Stimulated activated naive CD8-positive, alpha-beta T cell treated with anti-CD3 and anti-CD28 coated beads, Interleukin-15, Interleukin-2, amounts not matched to agents 100 U/mL and 50 U/mL, for 24 hours (primary cell): Measurements from ENCODE around the gene NR3C2.

Source experiments
- ATAC-seq: fragments of 150-1000 bp; cut with Tn5 transposase; one replicate; pipeline ENCODE4 v1.10.0; 2021
- DNase-seq: peaks from one replicate; pipeline ENCODE4 v3.0.0; 2021

Gene NR3C2

DNA sequence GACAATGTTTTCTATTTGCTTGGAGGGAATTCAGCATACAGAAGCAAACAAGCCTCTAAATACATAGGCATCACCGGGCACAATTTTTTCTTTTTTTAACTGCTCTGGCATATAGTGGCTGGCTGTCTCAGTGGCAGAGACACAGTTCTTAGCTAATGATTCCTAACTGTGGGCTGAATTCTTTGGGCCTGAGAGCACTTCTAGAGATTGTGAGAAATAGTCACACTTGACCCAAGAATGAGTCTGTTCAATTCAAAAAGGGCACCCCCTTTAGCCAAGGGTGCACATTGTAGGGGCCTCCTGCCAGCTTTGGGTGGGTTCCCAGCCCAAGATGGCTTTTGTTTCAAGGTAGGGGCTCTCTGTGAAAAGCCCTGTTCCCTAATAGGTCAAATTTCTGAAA is 364.6 kb downstream of the NR3C2 start:
- ATAC-seq (no peak), DNase-seq (no peak)

DNA sequence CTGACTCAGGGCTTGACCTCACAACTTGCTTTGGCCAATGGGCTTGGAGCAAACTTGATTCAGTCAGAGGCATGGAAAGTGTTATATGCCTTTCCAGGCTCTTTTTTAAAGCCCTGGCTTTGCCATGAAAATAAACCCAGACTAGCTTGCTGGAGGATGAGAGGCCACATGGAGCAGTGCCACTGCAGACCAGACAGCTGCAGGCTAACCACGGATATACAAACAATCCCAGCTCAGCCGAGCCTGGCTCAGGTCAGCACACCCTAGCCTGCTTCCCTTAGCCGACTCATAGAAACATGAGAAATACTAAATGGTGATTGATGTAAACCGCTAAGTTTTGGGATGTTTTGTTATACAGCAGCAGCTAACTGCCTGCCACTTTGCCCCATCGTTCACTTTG is 365.2 kb downstream of the NR3C2 start:
- ATAC-seq (no peak), DNase-seq (no peak)

DNA sequence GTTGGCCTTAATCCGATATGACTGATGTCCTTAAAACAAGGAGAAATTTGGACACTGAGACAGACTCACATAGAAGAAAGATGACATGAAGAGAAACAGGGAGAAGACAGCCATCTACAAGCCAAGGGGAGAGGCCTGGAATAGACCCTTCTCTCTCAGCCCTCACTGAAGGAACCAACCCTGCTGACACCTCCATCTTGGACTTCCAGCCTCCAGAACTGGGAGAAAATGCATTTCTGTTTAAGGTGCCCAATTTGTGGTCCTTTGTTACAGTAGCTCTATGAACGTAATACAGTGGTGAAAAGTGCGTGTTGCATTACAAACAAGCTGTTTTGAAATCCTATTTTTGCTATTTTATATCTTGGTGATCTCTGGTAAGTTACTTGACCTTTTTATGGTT is 366.8 kb downstream of the NR3C2 start:
- no peak for ATAC-seq
- no peak for DNase-seq

DNA sequence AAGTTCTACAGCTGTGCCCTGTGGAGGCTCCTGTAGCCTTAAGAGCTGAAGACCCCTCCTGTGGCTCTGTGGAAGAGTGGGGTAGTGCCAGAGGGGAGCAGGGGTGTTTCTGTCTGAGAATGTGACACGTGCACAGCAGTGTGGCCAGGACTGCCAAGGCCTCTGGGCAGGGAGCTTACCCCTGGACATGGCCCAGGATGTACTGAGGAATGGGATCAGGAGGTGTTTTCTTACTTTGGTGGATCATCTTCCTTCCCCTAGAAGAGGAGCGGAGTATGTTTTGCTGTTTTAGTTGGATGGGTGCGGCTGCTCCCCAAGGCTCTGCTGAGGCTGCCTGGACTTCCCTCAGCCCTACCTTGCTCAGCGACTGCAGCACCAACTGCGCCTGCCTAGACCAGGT is 367.8 kb downstream of the NR3C2 start:
- no peak for DNase-seq
- no peak for ATAC-seq

DNA sequence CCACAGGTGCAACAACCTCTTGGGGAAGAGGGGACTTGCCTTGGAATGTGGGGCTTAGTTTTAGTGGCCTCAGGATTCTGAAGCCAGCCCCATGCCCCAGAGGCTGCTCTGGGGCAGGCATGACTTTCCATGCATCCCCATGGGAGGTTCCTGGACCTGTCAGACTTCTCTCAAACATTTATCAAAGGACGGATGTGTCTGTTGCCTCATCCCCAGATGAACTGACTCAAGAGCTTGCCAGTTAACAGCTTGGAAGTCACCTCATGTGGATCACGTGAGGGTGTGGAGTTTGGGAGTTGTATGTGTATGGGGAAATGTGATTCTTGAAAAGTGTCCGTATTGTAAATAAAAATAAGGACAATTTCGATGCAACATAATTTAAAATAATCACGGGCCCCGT is 368.9 kb downstream of the NR3C2 start:
- ATAC-seq (no peak), DNase-seq (no peak)

DNA sequence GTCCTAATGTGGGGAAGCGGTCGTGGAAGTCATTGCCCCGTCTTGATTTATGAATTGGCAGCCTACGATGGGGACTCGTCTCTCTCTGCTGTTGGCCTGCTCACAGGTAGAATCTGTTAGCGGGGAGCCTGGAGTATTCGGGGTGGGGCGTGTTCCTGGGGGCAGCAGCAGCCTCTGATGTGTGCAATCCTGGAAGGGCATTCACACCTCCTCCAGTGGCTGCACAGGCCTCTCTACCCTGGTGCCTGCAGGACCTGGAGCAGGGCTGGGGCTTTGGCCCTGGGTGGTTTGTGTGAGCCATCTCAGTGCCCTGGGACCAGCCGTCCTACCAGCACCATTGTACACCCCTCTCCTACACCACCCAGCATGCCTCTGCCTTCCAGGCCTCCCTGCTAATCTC is 369.4 kb downstream of the NR3C2 start:
- DNase-seq = no peak
- ATAC-seq = no peak

DNA sequence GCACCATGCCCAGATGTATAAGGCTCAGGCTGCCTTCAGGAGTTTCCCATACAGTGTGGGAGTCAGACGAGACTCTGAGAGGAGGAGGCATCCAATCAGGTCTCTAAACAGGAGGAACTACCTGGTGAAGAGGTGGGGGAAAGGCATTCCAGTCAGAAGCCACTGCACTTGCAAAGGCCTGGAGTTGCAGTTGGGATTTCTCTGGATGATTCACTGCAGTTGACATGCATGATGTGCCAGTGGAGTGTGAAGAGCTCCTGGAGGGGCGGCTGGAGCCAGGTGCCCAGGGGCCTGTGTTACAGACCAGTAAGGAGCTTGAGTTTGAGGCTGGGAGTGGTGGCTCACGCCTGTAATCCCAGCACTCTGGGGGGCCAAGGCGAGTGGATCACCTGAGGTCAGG is 371.2 kb downstream of the NR3C2 start:
- no peak for ATAC-seq

DNA sequence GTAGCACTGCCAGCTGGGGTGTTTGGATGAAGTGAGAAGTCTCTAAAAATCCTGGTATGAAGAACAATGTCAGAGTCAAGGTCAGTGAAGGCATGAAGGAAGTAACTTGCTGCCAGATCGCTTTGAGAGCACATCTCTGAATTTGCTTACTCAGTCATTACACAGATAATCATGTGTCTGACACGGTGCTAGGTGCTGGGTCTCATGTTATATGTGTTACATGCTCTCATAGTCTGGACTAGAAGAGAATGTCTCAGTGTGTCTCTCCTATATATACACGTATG is 372.4 kb downstream of the NR3C2 start:
- ATAC-seq (no peak), DNase-seq (no peak)

More for the DNA sequence above, 371.2 kb downstream of the NR3C2 start:
- no peak for DNase-seq

DNA sequence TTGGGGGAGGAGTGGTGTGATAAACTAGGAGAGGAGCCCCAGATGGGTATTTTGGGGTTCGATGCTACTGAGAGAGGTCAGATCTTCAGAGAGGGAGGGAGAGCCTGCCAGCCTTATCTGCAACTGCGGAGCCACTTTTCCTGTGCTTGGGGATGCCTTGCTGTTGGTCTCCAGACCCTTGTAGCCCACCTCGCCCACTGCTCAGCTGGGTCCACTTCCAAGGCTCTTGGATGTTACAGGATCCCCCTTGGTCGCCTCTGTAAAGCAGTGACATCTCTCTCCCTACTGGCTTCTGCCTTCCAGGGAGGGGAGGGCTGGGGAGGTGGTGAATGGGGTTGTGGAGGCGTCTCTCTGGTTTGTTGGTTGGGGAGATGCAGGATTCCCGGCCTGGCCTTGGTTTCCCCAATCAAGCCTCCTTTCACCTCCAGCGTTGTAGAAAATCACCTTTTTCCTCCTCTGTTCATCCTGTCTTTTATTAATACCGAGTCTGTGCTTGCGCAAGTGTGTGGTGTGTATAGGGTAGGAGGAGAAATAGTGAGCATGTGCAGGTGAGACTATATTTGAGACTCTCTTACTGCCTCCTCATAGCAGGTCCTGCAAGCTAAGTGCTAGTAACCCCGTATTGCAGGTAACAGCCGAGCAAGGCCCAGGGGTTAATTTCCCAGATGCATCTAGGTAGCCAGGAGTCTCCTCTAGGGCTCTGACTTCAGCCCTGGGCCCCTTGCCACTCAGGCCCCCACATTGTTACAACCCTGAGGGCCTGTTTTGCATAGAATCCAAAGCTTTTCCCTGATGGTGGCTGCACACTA is 372.9 kb downstream of the NR3C2 start:
- ATAC-seq (no peak), DNase-seq (no peak)

DNA sequence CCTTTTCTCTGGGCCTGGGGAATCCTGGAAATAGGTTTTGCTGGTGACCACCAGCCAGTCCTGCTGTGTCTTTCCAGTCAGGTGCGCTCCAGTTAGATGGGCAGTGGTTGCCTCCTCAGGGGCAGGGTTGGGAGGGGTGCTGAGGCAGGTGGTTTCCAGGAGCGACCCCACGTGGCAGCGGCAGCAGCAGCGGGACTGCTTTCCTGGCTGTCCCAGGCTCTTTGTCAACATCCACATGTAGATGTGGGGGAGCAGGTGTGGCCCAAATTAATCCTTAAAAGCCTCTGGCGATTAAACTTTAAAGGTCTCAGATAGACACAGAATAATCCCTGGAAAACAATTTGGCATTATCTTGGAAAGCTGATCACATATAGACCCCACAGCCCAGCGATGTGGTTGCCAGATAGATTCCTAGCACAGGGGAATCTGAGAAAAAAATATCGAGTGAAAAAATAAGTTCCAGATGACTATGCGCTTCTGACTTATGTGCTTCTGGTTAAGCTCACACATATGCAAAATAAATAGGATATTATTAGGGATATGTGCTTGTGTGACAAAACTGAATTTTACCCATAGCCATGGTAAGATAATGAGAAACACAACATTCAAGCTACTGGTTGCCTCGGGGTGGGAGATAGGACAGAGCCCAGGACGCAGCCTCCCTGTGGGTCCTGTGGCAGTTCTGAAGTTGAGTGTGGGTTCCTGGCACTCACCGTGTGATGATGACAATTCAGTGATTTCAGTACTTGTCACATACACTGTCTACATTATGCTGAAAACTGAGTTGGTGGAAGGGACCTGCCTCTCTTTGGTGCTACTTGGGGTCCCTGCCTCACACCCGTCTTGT is 373.9 kb downstream of the NR3C2 start:
- no peak for ATAC-seq
- no peak for DNase-seq

DNA sequence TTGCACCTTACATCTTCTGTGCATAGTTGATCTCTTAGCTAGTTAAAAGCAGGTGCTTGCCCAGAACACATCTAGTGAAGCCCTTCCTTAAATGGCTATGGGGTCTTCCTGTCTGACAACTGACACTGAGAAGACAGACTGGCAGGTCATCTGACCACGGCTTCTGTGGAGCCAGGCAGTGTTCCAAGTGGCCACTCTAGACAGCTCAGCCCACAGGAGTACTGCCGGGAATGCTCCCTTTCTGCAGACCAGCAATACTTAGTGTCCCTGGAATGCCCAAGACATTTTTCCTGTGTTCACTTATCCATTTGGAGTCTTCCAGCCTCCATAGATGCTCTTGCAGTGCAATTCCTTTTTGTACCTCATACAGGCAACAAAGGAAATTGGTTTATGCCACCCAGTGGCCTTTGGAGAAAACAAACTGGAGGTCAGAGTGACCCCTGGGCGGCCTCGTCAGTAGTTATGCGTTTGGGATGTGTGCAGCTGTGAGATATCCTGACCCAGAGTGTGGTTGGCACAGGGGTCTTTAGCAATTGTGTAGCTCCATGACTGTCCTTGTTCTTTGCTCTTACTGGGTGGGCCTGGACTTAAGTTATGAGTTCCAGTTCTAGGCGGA is 374.8 kb downstream of the NR3C2 start:
- DNase-seq (no peak), ATAC-seq (no peak)

DNA sequence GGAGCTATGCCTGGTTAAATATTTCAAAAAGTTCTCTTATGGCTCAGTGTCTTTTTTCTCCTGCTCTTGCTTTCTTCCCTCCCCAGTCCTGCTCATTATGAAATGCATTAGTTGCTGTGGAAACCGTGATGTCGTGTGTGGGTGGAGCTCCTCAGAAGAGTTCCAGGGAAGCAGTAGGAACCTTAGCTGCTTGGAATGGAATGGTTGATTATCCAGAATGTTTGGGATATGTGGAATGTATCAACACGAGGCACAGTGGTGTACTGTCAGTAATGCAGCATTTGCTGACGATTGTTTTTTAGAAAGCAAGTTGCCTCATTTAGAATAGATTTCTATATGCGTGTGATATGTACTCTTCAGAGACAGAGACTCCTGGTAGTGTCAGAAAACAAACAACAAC is 377.1 kb downstream of the NR3C2 start:
- ATAC-seq = no peak
- no peak for DNase-seq

DNA sequence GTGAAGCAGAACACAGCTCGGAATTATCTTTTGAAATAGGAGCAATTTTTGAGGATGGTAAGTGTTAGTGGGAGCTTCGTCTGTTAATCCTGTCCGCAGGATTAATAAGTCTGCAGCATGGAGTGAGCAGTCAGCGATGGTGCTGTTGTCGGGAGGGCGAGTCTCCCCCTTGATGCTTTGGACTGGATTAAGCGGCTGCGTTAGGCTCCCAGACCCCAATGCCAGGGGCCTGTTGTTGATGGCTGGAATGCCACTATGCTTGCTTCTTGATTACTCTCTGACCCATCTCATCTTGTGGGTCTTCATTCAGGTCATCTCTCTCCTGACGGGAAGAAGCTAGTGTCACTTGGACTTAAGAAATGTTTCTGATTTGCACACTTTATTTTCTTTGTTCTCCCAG is 377.8 kb downstream of the NR3C2 start:
- ATAC-seq = no peak
- no peak for DNase-seq

DNA sequence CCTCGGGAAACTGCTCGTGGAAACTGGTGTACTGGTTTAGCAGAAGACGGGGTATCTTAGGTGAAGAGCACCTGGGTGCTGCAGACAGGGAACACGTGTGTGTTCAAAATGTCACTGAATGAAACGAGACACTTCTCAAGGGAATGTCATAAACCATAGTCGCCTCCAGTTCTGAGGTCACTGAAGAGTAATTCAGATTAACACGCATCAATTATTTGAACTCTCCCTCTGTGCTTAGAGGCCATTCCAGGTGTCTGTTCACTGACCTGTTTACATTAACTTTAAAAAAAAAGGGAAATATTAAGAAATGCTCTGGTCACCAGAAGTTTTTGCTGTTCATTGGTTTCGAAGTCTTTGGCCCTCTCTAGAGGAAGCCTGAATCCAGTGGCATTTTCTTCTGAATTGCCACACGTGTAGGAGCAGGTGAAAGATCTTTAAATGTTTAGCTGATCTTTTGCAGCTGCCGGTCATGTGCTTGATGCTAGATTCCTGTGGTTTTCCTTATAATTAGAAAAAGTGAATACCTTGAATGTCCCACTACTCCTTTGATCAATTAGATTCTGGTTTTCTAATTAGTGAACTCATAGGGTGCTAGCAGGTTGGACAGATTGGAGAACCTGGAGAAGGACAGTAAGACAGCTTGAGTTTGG is 379.8 kb downstream of the NR3C2 start:
- ATAC-seq (no peak), DNase-seq (no peak)

DNA sequence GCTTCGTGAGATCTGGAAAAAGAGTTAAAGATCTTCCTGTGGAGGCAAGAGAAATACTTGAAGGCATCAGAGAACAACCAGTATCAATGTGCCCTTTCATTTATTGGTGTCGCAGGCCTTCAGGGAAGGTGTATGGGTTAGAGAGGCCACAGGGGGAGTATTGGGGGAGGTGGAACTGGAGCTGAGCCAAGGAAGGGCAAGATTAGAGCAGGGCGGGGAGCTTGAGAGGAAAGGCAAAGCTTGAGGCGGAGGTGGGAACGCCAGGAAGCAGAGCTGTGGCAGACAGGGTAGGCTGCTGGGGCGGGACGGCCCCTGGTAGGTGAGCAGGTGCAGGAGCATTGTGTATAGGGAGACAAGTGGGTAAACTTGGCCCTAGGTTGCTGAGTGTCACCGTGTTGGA is 380.4 kb downstream of the NR3C2 start:
- no peak for ATAC-seq
- DNase-seq = no peak

DNA sequence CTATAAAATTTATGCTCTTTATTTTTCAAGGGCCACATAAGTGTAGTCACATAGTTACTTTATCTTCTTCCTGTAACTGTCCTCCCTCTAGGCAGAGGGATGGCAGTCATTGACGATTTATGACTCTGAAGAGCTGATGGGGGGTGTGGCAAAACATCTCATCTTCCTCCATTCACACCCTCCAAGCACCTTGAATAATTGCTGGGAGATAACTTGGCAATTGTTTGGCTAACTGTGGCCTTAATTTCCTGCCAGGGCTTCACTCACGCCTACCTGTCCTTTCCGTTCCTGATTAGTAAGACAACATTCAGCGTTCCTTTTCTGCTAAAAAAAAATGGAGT is 381.1 kb downstream of the NR3C2 start:
- DNase-seq (no peak), ATAC-seq (no peak)

DNA sequence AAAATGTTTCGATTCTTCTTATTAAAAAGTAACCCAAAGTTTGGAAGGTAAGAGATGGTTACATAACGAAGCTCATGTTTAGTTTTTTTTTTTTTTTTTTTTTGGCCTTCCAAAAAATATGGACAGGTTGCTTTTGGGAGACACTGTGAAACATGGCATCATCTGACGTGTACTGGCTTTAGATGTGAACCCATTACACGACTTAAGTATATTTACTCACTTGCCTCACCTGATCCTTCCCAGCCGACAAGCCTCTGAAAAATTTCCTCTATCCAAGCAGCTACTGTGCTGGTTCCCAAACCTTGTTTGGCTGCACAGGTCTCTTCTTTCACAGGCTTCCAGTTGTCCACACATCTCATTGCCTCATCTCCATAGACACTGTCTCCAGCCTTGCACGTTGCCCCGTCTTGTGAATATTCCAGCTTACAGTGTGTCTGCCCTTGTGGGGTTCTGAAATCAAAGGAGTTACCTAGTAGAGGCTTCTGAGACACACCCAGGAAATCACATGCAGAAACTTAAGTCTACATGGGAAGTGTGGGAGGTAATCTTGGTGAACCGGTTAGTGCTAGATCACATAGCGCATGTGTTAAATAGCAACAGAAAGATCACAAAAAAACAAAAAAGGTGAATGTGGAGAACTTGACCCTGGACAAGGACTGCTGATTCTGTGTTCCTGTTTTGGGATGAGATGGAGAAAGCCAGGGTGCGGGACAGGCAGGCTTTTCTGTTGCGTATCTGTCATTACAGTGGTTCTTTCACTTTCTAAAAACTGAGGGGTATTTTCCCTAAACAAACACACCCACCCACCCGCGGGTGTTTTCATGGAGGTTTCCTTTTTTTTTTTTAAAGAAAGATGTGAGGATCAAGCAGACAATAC is 381.7 kb downstream of the NR3C2 start:
- ATAC-seq = no peak
- peak; percentile 9 for DNase-seq

DNA sequence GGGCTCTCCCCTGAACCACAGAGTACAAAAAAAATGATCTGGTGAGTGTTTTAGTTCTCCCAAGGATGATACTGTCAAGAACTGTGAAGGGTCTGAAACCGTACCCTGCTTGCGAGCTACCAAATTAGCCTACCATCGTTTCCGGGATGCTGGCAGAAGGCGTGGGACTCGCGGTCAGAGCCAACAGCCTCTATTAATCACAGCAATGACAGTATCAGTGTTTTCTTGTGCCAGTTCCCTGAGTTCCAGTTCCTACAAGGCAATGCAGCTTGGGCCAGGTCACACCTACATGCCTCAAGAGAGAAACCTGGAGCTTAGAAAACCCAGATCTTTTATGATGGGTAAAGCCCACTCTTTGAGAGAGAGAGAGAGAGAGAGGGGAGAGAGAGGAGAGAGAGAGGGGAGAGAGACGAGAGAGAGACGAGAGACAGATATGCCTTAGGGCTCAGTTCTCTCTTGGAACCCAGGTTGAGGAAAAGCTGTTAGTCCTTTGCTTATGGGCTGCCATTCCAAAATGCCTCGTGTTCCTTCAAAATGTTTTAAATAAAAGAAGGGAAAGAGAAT is 382.5 kb downstream of the NR3C2 start:
- no peak for DNase-seq
- ATAC-seq = no peak

DNA sequence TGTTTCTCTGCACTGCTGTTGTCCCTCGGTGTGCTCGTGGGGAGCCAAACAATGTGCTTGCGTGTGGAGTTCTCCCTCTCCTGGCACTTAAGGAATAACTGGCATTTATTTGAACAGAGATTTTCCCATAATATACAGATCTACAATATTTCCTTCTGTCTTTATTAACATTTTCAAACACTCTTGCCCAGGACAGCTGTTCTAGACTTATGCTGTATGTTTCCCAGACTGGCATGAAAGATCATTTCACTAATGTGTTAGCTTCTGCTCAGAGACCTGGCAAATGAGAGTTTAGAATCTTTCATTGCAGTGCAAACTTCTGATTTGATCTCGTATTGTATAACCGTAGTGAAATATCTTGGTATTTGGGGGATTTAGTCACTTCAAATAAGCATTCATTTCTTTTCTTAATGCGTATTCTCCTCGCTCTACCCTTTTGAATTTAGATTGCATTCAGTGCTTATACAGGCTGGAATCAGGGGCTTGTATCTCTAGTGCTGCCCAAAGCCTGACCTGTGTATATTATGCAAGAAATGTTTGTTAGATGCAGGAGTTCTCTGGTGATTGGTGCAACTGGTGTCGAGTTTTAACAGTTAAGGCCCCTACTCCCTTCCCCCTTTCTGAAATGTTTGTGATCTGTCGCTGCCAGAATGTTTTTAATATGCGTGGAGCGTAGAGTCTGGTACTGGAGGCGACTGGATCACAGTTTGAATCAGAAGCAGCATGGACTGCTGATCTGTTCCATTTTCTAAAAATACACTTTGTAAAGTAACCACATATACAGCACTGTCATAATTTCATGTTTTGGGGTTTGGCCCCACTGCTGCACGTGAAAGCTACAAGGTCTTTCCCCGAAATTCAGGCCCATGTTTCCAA is 384.0 kb downstream of the NR3C2 start:
- no peak for ATAC-seq

DNA sequence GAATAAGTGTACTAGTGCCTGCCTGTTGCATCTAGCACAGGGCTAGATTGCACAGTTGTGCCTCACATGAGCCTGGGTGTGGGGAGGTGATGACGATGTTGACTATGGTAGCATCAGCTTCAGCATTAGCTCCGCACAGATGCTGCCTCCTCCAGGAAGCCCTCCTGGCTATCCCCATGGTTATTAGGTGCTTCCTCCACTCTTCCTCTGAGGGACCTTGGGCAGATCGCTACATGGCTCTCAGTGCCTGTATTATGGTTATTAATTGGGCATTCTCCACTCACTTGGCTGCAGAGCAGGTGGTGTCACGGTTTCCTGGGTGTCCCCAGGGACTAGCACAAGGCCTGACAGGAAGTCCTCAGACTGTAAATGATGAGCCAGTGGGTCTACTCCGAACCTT is 384.7 kb downstream of the NR3C2 start:
- ATAC-seq = no peak
- DNase-seq = no peak

More for the DNA sequence above, 384.0 kb downstream of the NR3C2 start:
- DNase-seq = no peak

DNA sequence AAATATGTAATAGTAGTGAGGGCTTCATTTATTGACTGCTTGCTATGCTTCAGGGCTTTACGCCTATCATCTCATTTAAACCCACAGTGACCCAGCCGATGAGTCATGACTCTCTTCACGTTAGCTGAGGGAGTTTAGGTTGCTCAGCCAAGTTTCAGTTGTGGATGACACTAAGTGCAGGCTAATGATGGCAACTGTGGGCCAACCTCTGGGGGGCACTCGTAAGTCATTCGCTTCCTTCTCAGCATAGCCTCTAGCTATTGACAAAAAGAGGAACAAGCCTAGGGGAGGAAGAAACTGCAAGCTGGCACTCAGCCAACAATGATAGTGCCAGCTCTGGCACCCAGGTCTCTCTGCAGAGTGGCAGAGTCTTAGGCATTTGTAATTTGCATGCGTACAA is 385.3 kb downstream of the NR3C2 start:
- ATAC-seq = peak; percentile 93

More for the DNA sequence above, 385.3 kb downstream of the NR3C2 start:
- peak; percentile 76 for DNase-seq
